DOHH2 (cell line): ENCODE results near the gene LEAP2.

Source experiments
- H3F3A ChIP-seq: fragments of 200-600 bp; sonication (generic), shearing (Covaris generic); 2 replicates; pipeline ENCODE4 v1.6.0; 2016; ENCODE audit warnings: antibody characterized with exemption, mild to moderate bottlenecking; ENCODE audit not compliant: control insufficient read depth, insufficient read depth
- H3K27ac ChIP-seq: fragments of 200-600 bp; sonication (generic); 2 replicates; pipeline ENCODE4 v1.5.1; 2014; ENCODE audit warnings: low read depth, mild to moderate bottlenecking, low read length, moderate library complexity
- H3K27me3 ChIP-seq: fragments of 200-600 bp; sonication (generic); 2 replicates; pipeline ENCODE4 v1.6.1; 2014; ENCODE audit warnings: mild to moderate bottlenecking, low read length, mixed read lengths; ENCODE audit not compliant: control insufficient read depth
- H3K36me3 ChIP-seq: fragments of 200-600 bp; sonication (generic); 2 replicates; pipeline ENCODE4 v1.6.1; 2014; ENCODE audit warnings: mild to moderate bottlenecking, low read length, moderate library complexity, mixed read lengths; ENCODE audit not compliant: control insufficient read depth
- H3K4me1 ChIP-seq: fragments of 200-600 bp; sonication (generic); 2 replicates; pipeline ENCODE4 v1.6.1; 2014; ENCODE audit warnings: mild to moderate bottlenecking, low read length, mixed read lengths; ENCODE audit not compliant: control insufficient read depth
- H3K4me2 ChIP-seq: fragments of 200-600 bp; sonication (generic); 2 replicates; pipeline ENCODE4 v1.6.0; 2014; ENCODE audit warnings: mild to moderate bottlenecking, low read length, moderate library complexity
- H3K4me3 ChIP-seq: fragments of 200-600 bp; sonication (generic); 2 replicates; pipeline ENCODE4 v1.5.1; 2014; ENCODE audit warnings: mild to moderate bottlenecking, low read length, mixed read lengths
- H3K79me2 ChIP-seq: fragments of 200-600 bp; sonication (generic); 2 replicates; pipeline ENCODE4 v1.6.1; 2014; ENCODE audit warnings: mild to moderate bottlenecking, low read length, mixed read lengths; ENCODE audit not compliant: control insufficient read depth
- H3K9me2 ChIP-seq: fragments of 200-600 bp; sonication (generic); replicated peaks from 2 replicates; pipeline ENCODE4 v1.6.1; 2014; ENCODE audit warnings: mild to moderate bottlenecking, low read length, mixed read lengths; ENCODE audit not compliant: control insufficient read depth
- H3K9me3 ChIP-seq: fragments of 200-600 bp; sonication (generic); 2 replicates; pipeline ENCODE4 v1.6.1; 2014; ENCODE audit warnings: antibody characterized with exemption, low read length, mixed read lengths; ENCODE audit not compliant: control insufficient read depth, insufficient read depth
- H4K20me1 ChIP-seq: fragments of 200-600 bp; sonication (generic); 2 replicates; pipeline ENCODE4 v1.6.0; 2014; ENCODE audit warnings: low read depth, mild to moderate bottlenecking, antibody characterized with exemption, low read length, moderate library complexity; ENCODE audit not compliant: control insufficient read depth, insufficient read depth
- EZH2phosphoT487 ChIP-seq: fragments of 200-600 bp; sonication (generic); IDR thresholded peaks from 2 replicates; pipeline ENCODE4 v1.6.1; 2017; ENCODE audit warnings: borderline replicate concordance, mild to moderate bottlenecking, antibody characterized with exemption, low read length, moderate library complexity, mixed read lengths
- TF ChIP-seq, protein P1 (sequence below): fragments of 200-600 bp; sonication (generic); IDR thresholded peaks from one replicate; pipeline ENCODE4 v1.5.1; 2014; ENCODE audit warnings: antibody characterized with exemption, mild to moderate bottlenecking, low read depth, low read length; ENCODE audit not compliant: poor library complexity, severe bottlenecking

Gene LEAP2

GRCh38 chr5:132909702-132910101 lies 36.2 kb downstream of the LEAP2 start:
- H3K9me3 ChIP-seq: no peaks in the 10 kb centered on the region
- H3K4me3 ChIP-seq: no peak overlapping the region
- H4K20me1 ChIP-seq: no peaks in the 10 kb centered on the region
- no peaks in the 10 kb centered on the region; the same call in 1 of the 2 replicates for H3F3A ChIP-seq
- H3K27me3 ChIP-seq: no peaks in the 10 kb centered on the region
- H3K9me2 ChIP-seq: no peaks in the 10 kb centered on the region
- no peak overlapping the region for H3K27ac ChIP-seq
- H3K36me3 ChIP-seq: peaks cover 34% of the 10 kb centered on the region
- H3K79me2 ChIP-seq: no peaks in the 10 kb centered on the region
- no peaks in the 10 kb centered on the region for H3K4me1 ChIP-seq
- TF ChIP-seq, protein P1, sequence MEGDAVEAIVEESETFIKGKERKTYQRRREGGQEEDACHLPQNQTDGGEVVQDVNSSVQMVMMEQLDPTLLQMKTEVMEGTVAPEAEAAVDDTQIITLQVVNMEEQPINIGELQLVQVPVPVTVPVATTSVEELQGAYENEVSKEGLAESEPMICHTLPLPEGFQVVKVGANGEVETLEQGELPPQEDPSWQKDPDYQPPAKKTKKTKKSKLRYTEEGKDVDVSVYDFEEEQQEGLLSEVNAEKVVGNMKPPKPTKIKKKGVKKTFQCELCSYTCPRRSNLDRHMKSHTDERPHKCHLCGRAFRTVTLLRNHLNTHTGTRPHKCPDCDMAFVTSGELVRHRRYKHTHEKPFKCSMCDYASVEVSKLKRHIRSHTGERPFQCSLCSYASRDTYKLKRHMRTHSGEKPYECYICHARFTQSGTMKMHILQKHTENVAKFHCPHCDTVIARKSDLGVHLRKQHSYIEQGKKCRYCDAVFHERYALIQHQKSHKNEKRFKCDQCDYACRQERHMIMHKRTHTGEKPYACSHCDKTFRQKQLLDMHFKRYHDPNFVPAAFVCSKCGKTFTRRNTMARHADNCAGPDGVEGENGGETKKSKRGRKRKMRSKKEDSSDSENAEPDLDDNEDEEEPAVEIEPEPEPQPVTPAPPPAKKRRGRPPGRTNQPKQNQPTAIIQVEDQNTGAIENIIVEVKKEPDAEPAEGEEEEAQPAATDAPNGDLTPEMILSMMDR: no peak
- TF ChIP-seq EZH2phosphoT487: no peak
- H3K4me2 ChIP-seq: no peak overlapping the region

- no peaks in the 10 kb centered on the region for H3F3A ChIP-seq
- no peaks in the 10 kb centered on the region for H3K9me2 ChIP-seq
- H3K36me3 ChIP-seq: peaks cover 18% of the 10 kb centered on the region
- no peaks in the 10 kb centered on the region for H3K4me1 ChIP-seq
- no peaks in the 10 kb centered on the region for H4K20me1 ChIP-seq
- no peak for TF ChIP-seq EZH2phosphoT487
- TF ChIP-seq, protein P1: no peak
- H3K27ac ChIP-seq: no peak overlapping the region
- no peak overlapping the region for H3K4me3 ChIP-seq
- H3K79me2 ChIP-seq: peaks cover 3% of the 10 kb centered on the region; the same call in 1 of the 2 replicates
- H3K4me2 ChIP-seq: no peak overlapping the region
- no peaks in the 10 kb centered on the region for H3K27me3 ChIP-seq
- H3K9me3 ChIP-seq: no peaks in the 10 kb centered on the region
Measured at GRCh38 chr5:132915681-132916080, 42.2 kb downstream of the LEAP2 start.

GRCh38 chr5:132916086-132916485 lies 42.6 kb downstream of the LEAP2 start:
- Histone ChIP-seq H3K4me3 (no peak overlapping the region), H3K27ac (no peak overlapping the region), H3K79me2 (peaks cover 3% of the 10 kb centered on the region; the same call in 1 of the 2 replicates), H3K27me3 (no peaks in the 10 kb centered on the region), H3K4me2 (no peak overlapping the region), H3K9me2 (no peaks in the 10 kb centered on the region), H3K4me1 (no peaks in the 10 kb centered on the region), H3K36me3 (peaks cover 18% of the 10 kb centered on the region), H3K9me3 (no peaks in the 10 kb centered on the region), H4K20me1 (no peaks in the 10 kb centered on the region), H3F3A (no peaks in the 10 kb centered on the region)
- no peak for TF ChIP-seq EZH2phosphoT487
- TF ChIP-seq, protein P1: no peak
